NCI-H1048 (cell line): Measurements from ENCODE around the gene NUP37.

Source experiments
- DNase-seq: peaks from one replicate; lab custom pipeline; 2025; lab: John Stamatoyannopoulos, UW

Gene NUP37

GRCh38 chr12:102026728-102027127, 93.2 kb downstream of the NUP37 start:
- DNase-seq: no peak

- no peak for DNase-seq
Measured at GRCh38 chr12:102024765-102025164, 95.1 kb downstream of the NUP37 start.

- DNase-seq: no peak
Measured at GRCh38 chr12:102023343-102023930, 96.5 kb downstream of the NUP37 start.
